CD4-positive, alpha-beta T cell treated with Interferon alpha-2 for 1 hour (primary cell): ENCODE data around the gene SCN5A.

ENCODE experiments used
- DNase-seq, 2 donors: peaks; one replicate each; pipeline ENCODE4 v3.0.0-alpha.2; 2020 to 2022

The SCN5A gene

DNA sequence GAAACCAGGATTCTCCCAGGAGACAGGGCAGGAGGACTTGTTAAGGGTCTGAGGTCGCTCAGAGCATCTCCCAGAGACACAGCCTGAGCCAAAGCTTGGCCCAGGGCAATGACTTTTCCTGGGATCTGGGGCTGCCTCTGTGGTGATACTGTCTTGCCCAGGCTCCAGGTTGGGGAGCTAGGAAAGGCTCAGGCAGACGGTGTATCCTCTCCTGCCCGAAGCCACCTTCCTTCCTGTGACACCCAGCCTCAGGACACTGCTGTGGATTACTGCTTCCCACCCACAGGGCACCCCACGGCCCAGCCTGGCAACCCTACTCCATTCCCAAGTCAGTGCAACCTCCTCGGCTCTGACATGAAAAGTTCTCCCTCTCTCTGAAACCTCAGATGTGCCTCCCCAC lies 31.9 kb downstream of the SCN5A start:
- no peak for DNase-seq

DNA sequence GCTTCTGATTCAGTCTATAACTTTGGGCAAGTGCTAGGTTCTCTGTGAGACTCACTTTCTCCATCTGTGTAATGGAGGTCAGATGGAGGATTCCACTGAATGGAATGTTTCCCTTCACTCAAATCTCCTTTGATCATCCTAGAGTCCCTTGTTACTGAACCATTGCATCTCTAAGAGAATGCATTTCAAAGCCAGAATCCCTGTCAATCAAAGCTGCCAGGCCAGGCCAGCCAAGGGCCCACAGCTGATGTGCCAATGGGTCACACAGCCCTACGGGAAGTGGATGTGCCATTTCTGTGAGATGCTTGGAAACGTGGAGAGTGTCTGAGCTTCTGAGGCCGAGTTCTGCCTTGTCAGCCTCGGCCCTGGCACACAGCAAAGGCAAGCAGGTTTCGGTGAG lies 32.4 kb downstream of the SCN5A start:
- no peak for DNase-seq

DNA sequence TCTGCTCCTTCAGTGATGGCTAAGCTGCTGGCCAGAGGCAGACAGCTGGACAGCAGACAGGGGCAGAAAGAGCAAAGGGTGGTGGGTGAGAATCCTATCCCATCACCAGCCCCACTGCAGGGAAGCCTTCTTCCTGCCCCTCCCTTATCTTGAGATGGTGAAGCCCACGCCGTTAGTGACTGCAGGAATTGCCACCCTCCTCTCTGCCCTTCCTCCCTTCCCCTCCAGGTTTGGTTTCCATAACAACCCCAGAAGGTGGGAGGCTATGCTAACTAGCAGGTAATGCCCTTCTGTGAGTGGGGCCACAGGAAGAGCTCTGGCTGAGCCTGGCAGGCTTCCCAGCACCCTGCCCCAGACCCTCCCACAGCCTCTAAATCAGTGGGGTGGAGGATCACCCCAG lies 32.8 kb downstream of the SCN5A start:
- DNase-seq: no peak

DNA sequence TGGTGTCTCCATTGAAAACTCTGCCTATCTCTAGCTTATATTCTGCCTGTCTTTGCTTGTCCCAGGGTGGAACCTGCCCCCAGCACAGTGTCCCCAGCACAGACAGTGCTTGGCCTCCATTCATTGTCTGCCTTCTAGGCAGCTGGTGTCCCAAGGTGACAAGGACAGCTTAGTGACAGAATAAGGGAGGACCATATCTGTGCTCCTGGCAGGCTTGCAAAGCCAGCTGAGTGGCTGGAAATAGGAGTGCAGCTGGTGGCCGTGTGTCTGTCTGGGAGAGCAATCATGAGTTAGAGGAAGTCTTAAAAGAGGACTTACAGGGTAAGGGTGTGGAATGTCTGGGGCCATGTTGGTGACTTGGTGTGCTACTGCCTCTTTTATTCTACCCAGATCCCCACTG lies 33.4 kb downstream of the SCN5A start:
- DNase-seq: no peak

DNA sequence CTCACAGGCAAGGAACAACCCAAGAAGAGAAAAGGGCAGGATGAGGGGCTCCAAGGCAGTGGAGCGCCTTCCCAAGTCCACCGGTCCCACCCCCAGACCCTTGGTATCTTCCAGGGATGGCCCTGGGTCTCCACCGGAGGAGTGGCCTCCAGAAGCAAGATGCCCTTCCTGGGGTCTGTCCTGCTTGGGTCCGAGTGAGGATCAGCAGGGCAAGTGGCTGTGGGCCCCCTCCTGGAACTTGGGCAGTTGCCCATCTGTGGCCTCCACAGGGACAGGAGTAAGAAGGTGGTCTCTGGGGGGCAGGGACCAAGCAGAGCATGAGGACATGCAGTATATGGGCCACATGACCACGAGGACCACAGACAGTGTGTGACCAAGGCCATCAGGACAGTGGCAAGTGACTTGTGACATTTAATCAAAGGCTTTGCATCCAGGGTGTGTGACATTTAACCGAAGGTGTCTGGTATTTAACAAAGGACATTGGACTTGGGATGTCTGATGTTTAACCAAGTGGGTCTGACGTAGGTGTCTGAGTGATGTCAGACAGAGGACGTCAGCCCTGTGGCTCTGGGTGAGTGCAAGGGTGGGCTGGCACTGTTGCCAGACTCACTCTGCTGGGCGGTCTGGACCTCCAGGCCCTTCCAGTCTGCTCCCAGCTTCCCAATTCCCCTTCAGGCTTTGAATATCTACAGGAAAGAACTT lies 34.7 kb downstream of the SCN5A start:
- DNase-seq: no peak

DNA sequence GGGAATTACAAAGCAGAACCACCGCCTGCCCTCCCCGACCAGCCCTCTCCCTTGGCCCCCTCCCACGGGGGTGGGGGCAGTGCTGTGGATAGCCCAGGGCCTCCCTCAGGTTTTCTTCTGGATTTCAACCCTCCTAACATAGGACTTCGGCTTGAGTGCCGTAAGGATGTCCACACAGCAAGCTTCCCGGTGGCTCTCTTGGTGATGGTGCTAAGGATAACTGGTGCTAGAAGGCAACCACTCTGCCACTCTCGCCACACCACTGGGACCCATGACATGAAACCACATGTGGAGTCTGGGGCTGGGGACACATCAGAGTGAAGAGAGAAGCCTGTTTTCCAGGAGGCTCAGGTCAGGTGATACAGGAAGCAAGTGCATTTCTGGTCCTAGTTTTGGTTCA lies 35.4 kb downstream of the SCN5A start:
- DNase-seq: no peak

DNA sequence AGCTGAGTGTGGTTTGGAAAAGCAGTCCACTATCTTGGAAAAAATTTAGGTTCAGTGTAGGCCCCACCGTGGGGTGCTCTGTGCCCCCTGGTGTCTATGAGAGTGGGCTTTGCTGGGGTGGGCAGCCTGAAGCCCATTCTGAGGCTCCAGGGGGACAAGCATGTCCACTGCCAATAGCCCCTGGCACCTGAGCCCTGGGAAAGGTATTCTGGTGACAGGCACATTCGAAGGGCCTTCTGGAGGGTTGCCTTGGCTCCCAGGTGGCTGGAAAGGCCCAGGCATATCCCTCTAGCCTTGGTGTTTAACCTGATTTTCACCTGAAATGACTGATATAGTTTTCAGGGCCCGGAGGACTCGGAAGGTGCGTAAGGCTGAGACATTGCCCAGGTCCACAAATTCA lies 36.1 kb downstream of the SCN5A start:
- DNase-seq: no peak

DNA sequence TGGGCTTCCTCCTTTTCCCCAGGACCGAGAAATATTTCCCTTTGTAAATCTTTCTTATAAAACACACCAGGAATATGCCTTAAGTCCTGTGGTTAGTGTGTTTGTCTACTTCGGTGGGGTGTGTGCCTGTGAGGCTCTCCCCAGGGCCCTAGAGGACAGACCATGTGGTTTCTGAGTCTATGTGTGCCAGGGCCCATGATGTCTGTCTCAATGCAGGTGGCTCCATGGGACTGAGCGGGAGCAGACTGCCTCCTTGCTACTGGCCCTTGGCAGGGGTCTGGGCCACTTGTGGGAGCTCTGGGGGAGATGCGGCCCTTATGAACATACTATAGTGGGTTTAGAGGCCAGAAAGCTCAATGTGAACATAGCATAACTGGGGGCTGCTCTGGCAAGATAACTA lies 37.6 kb downstream of the SCN5A start:
- no peak for DNase-seq

DNA sequence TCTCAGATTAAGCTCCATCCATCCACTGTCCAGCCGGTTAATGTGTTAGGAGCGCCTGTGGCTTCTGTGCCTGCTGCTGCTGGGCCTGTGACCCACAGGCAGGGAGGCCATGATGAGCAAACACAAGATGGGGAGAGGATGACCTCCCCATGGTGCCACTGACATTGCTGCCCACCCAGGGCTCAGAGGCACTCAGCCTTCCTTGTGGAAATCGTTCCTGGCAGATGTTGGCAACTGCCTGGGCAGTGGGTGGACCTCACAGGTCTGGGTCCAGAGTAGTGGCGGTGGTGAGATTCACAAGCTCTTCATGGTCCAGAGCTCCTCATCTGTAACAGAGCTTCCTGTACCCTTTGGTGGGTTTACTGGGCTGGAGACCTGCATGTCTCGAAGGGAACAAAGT lies 38.6 kb downstream of the SCN5A start:
- no peak for DNase-seq

DNA sequence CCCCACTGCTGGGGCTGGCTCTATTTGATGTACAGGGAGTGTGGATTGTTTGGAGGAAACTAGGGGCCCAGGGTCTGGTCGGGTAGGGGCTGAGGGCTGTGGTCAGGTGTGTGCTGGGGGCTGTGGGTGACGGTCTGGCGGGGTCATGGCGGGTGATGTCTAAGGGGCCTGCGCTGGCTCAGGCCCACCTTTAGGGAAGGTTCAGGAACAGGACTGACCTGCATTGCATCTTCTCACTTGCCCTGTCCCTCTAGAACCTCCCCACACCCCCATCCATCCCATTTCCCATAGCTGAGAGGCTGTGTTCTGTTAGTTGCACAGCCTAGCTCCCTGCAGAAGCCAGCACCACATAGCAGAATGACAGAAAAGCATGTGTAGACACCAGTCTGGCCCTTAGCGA lies 39.1 kb downstream of the SCN5A start:
- DNase-seq: no peak

DNA sequence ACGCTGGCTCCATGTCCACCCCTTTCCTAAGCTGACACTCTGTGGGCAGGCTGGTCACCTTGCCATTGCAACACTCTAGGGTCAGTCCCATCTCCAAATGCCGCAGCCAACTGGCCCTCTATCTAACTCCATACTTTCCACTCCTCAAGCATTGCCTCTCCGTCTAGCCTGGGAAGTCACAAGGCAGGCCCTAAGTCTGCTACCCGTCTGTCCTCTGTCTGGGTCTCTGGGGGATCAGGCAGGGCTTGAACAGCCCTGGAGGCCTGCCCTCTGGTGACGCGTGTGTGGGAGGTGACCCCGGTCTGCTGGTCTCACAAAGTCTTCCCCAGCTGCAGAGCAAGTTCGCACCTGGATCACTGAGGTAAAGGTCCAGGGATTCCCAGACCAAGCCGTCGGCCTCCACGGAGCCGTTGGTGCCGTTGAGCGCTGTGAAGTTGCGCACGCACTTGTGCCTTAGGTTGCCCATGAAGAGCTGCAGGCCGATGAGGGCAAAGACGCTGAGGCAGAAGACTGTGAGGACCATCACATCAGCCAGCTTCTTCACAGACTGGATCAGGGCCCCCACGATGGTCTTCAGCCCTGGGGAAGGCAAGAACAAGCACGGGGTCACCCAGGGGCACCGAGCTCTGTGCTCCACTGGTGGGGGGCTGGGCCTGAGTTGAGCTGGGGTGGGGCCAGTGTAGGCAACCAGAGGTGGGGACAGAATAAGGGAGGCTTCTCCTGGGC lies 39.9 kb downstream of the SCN5A start:
- DNase-seq: no peak

DNA sequence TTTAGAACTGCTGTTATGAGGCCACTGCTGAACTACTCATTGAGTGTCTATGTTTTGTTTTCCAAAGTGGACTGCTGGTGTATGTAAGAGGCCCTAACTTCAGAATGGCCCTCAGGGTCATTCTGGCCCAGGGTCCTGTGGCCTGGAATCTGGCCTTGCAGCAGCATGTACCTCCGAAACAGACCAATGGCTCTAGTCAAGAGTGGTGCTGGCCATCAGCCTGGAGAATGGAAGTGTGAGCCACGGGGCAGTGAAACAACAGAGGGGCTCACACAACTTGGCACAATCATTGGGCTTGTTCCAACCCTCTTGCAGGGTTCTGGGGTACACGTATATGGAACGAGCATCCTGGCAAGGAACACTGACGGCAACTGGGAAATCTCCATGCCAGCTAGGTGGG lies 40.5 kb downstream of the SCN5A start:
- no peak for DNase-seq

DNA sequence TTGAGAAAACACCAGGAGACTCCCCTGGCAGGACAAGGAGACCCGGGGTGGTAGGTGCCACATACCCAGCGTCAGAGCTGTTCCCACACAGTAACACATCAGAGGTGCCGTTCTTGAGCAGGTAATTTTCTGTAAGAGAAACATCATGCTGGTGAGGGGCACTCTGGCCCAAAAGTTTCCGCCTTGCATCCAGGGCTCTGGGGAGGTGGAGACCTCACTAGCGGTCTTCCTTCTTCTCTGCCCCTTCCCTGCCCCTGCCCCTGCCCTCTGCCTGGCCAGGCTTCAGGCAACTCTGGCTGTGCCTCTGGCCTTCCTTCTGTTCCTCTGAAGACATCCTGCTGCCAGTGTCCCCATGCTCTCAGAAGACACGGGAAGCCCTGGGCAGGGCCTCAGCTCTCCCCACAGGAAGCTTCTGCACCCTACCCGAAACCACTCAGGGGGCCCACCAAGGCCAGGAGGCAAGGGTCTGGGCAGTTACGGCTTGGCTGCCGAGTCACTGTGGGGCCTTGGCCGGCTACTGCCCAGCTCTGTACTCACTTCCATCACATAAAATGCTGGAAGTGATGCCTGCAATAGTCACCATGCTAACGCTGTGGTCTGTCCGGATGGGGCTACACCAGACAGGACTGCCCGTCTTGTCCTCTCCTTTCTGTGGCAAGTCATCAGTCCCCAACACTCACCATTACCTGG lies 41.3 kb downstream of the SCN5A start:
- no peak for DNase-seq

DNA sequence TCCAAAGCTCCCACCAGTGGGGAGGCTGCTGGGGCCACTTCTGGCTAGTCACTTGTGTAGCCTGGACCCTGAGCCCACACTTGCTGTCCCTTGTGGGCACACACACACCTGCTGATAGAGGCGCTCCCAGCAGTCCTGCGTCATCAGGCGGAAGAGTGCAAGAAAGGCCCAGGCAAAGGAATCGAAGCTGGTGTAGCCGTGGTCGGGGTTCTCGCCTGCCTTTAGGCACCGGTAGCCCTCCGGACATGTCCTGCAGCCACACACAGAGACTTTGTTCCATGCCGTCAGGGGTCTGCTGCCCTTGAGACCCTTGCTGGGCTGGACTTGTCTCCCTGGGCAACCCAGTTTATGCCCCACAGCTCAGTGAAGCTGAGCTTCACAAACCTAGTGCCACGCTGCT lies 42.9 kb downstream of the SCN5A start:
- DNase-seq: no peak

DNA sequence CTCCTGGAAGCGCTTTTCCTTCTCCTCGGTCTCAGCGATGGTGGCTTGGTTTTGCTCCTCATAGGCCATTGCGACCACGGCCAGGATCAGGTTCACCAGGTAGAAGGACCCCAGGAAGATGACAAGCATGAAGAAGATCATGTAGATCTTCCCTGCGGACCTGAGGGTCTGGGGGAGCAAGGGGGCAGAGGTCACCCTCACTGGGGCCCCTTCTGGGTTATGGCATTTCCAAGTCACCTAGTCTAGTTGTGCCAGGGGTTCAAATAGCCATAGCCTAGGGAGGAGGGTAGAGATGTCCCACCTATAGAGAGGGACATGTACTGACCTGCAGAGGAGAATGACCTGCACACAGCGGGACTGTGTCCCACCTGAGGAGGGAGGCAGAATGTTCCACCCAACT lies 43.5 kb downstream of the SCN5A start:
- no peak for DNase-seq

DNA sequence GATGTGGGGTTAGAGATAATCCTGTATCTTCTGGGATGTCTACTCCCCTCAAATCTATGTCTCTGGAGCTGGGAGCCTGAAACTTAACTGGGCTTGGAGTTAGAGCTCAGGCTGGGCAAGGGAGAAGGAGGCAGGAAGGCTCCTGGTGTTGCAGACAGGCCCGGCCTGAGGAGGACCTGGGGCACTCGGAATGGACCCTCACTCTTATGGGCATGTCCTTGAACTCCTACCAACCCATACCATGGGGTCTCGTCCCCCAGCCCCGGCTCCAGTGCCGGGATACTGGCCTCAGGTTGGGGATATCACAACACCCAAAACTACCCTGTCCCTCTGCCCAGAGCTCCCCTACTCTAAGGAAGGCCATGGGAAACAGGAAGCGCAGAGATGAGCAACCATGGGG lies 45.2 kb downstream of the SCN5A start:
- DNase-seq: no peak

DNA sequence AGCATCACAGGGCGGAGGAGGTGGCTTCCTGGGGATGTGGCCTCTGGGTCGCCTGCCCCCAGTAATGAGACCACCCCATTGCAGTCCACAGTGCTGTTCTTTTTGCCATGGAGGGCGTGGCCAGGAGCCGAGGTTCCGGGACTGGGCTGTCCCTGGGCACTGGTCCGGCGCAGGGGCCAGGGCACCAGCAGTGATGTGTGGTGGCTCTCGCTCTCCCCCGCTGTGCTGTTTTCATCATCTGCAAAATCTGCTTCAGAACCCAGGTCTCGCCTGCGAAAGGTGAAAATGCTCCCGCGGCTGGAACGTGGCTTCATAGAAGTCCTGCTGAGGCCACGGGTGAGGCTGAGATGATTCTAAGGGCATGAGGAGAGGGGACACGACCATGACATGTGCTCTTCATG lies 45.8 kb downstream of the SCN5A start:
- DNase-seq: no peak

DNA sequence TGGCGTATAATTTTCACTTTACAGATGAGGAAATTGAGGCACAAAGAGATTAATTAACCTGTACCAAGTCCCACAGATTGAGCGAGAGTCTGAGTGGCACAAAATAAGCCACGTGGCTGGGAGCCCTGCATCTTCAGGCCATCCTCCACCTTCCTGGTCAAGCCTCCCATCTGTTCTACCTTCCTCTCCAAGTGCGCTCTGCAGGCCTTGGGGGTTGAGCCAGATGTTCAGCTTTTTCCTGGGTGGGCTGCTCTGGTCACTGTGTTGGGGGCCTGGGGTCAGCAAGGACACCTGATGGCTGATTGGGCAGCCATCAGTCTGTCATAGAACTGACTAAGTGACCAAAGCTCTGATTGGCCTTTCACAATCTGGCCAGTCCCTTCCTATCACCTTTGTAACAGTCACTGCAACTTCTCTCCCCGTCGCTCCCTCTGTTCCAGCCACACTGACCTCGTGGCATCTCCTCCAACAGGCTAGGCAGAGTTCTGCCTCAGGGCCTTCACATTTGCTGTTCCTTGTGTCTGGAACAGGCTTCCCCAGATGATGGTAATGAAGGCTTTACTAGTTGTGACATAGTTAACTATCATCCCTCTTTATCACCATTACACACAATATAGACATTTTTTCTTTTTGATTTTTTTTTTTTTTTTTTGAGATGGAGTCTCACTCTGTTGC lies 46.8 kb downstream of the SCN5A start:
- no peak for DNase-seq

DNA sequence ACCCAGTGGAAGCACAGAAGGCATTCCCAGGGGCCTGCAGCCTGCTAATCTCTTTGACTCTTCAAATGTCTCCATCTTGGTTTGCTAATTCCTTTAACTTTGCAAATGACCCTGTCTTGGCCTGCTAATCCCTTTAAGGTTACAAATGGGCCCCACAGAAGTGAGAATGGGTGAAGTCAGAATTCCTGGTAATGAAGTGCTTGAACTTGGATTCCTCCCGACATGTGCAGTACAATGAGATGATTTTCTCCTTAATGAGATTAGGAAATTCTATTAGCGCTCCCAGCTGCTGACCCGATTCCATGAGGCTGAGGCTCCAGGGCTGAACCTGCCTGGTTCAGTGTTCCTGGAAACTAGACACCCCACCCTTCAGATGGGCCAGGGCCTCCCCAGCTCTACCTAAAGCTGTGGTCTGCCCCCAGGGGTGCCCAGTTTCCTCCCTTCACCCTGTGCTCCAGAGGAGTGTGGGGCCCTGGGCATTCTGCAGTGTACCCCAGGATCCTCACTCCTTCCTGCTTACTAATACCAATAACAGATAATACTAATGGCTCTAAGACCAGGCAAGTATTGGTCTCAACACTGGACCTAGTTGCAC lies 47.4 kb downstream of the SCN5A start:
- no peak for DNase-seq

DNA sequence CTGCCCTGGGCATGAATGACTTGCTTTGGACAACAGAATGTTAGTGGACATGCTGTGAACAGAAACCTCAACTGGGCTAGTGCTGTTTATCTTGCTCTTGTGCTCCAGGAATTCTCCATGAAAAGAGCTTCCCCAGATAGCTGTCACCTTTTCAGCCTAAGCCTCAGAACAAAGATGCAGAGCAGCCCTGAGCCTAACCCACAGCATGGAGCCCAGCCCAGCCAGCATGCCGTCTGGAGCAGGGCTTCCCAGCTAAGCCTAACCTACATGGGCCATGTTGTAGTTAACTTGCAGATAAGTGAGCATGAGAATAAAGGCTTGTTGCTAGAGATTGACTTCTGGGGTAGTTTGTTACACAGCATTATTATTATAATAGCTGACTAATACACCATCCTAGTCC lies 48.9 kb downstream of the SCN5A start:
- DNase-seq: no peak

DNA sequence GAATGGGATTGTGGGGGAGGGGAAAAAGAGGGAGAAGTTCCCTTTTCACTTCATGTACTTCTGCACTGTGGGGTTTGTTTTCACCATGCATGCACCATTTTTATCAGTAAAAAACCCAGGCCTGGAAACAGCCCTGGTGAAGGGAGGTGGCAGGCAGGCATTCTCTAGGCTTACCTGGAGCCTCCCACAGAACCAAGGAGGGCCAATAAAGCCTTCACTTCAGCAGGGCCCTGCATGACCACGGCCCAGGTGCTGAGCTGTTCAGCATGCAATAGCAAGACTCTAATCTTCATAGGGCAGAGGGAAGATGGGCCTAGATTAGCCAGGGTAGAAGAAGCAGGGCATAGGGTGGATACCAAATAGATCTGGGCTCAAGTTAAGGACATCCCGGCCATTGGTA lies 49.6 kb downstream of the SCN5A start:
- DNase-seq: no peak

DNA sequence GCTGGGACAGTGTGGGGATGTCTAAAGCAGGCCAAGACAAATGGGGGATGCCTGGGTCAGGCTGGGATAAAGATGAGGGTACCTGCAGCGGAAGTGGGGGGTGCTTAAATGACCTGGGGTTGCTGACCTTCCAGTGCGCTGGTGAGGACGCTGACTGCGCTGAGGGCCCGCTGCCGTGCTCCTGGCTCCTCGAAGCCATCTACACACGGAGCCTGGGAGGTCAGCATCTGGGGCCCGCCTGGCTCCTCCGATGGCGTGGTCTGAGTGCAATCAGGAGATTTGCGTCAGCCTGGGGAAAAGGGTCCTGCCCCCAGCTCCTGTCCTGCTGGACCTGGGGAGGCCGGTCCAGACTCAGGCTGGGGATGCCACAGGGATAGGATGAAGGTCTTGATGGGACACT lies 50.7 kb downstream of the SCN5A start:
- no peak for DNase-seq

DNA sequence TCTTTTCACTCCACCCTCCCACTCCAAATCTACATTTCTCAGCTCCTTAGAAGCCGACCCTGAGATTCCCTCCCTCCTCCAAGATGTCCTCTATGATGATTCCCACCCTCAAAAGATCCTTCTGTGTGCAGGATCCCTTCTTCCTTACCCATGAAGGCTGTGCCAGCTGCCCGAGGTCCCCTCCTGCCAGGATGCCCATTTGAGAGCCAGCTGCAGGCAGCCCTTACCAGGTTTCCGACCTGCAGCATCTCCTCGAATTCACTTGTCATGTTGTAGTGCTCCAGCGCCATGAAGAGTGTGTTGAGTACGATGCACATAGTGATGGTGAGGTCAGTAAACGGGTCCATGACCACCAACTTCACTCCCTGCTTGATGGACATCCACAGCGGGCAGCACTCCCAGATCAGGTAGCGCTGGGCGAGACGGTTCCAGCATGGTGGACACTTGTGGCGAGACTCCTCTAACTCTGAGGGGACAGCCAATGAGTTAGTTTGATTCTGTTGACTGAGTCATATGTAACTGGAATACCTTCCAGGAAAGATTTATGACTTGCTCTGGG lies 51.9 kb downstream of the SCN5A start:
- no peak for DNase-seq
